ENCODE data around the gene NTM. TPM values are rescaled to one million over a fixed set of nuclear protein-coding genes. Genes with fewer than 3 reads are reported as not detected.

NTM gene
- total and polyA plus RNA-seq, 9 donors: 0.16 to 8.5 (median 0.55) TPM; not detected in 3

DNA sequence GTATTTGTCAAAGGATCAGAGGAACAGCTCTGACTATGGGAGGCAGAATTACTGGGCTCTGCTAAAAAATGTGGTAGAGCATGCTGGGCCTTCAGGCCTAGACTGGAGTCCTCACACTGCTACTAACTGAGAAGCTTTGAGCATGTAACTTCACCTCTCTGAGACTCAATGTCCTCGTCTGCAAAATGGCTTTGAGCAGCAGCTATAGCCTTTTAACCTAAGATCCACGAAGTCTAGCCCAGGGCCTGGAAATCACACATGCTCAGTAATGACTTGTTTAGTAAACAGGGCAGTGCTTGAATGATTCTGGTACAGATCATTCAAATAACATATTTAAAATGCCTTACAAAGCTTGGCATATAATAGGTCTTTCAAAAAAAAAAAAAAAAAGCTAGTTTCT, 221.7 kb downstream of the NTM start:
- no peaks in the 10 kb centered on the region for H3K27me3 ChIP-seq
- H3K36me3 ChIP-seq: no peaks in the 10 kb centered on the region
- no peak overlapping the region for H3K27ac ChIP-seq
- H3K4me3 ChIP-seq: no peak overlapping the region
- TF ChIP-seq, protein P1, sequence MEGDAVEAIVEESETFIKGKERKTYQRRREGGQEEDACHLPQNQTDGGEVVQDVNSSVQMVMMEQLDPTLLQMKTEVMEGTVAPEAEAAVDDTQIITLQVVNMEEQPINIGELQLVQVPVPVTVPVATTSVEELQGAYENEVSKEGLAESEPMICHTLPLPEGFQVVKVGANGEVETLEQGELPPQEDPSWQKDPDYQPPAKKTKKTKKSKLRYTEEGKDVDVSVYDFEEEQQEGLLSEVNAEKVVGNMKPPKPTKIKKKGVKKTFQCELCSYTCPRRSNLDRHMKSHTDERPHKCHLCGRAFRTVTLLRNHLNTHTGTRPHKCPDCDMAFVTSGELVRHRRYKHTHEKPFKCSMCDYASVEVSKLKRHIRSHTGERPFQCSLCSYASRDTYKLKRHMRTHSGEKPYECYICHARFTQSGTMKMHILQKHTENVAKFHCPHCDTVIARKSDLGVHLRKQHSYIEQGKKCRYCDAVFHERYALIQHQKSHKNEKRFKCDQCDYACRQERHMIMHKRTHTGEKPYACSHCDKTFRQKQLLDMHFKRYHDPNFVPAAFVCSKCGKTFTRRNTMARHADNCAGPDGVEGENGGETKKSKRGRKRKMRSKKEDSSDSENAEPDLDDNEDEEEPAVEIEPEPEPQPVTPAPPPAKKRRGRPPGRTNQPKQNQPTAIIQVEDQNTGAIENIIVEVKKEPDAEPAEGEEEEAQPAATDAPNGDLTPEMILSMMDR (IDR thresholded peaks at IDR 0.05): no peak
- no peak for TF ChIP-seq POLR2A (IDR thresholded peaks at IDR 0.05)
- no peak for TF ChIP-seq EP300 (IDR thresholded peaks at IDR 0.05)
- H3K4me1 ChIP-seq (ENCODE audit: insufficient read depth): no peaks in the 10 kb centered on the region
- intact Hi-C loops (cut with DNase I): no loop called here
- DNase-seq: no peak
- no peaks in the 10 kb centered on the region for H3K9me3 ChIP-seq
- 74 to 89% (median 82%) methylated on average over 2 of the region's 2 CpGs for WGBS, 3 donors

DNA sequence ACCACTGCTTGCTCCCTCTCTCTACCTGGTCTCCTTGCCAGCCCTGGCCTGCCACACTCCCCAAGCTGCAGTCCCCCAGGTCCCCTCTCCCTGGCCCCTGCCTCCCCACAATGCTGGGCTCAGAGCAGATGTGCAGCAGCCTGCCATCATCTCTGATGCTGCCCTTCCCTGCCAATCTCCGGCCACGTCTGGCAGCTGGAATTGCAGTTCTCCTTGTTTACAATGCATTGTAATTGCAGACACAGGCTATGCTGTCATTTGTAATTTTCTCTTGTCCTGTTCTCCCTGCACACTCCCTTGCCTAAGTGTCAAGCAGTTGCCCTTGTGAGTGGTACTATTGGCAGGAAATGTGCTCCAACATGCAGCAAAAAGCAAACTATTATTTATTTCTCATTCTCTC, 222.3 kb downstream of the NTM start:
- no peaks in the 10 kb centered on the region for H3K9me3 ChIP-seq
- no peak overlapping the region for H3K4me3 ChIP-seq
- TF ChIP-seq, protein P1 (IDR thresholded peaks at IDR 0.05): no peak
- TF ChIP-seq EP300 (IDR thresholded peaks at IDR 0.05) (no peak), POLR2A (IDR thresholded peaks at IDR 0.05) (no peak)
- no peaks in the 10 kb centered on the region for H3K27me3 ChIP-seq
- no peak overlapping the region for H3K27ac ChIP-seq
- H3K36me3 ChIP-seq: no peaks in the 10 kb centered on the region
- intact Hi-C loops (cut with DNase I): no loop called here
- WGBS, 3 donors: 64 to 78% (median 78%) methylated on average over 2 of the region's 2 CpGs
- H3K4me1 ChIP-seq (ENCODE audit: insufficient read depth): no peaks in the 10 kb centered on the region
- no peak for DNase-seq

DNA sequence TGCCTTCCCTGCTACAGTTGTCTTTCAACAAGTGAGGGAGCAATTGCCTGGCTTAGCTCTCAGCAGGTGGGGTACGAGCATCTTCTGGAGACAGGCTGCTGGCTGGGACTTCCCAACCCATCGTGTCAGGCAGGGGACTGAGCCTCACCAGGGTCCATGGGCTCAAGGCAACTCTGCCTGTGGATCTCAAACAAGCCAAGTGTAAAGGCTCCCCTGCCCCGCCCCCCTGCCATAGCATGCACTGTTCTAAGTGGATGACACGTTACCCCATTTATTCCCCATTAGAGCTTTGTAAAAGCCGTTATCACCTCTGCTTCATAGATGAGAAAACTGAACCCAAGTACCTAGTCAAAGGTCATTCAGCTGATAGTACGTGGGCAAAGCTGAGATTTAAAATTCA, 222.9 kb downstream of the NTM start:
- TF ChIP-seq POLR2A (IDR thresholded peaks at IDR 0.05) (no peak), EP300 (IDR thresholded peaks at IDR 0.05) (no peak)
- TF ChIP-seq, protein P1 (IDR thresholded peaks at IDR 0.05): no peak

DNA sequence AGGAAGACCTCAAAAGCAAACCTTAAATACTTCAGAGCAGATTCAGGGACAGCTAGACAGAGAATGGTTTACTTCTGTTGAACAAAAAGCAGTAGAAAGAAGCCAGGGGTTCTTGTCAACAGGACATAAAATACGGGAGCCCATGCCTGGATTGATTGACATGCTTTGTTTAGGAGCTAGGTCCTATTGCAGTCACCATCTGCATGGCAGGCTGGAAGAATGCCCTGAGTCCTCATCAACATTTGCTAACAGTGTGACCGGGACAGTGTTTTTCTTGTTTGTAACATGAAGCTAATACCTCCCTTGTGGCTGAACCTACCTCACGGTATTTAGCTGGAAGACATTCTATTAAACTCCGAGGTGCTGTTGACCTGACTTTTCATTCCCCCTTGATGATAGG, 225.4 kb downstream of the NTM start:
- Histone ChIP-seq H3K4me1 (ENCODE audit: insufficient read depth) (no peaks in the 10 kb centered on the region), H3K36me3 (no peaks in the 10 kb centered on the region), H3K27me3 (no peaks in the 10 kb centered on the region), H3K27ac (no peak overlapping the region), H3K4me3 (no peak overlapping the region), H3K9me3 (no peaks in the 10 kb centered on the region)
- DNase-seq: no peak
- TF ChIP-seq POLR2A (IDR thresholded peaks at IDR 0.05): no peak
- TF ChIP-seq EP300 (IDR thresholded peaks at IDR 0.05): no peak
- TF ChIP-seq, protein P1 (IDR thresholded peaks at IDR 0.05): no peak
- WGBS, 3 donors: 86 to 93% (median 86%) methylated on average over 4 of the region's 4 CpGs
- intact Hi-C loops (cut with DNase I): no loop called here

More for the DNA sequence above, 222.9 kb downstream of the NTM start:
- Histone ChIP-seq H3K4me1 (ENCODE audit: insufficient read depth) (no peaks in the 10 kb centered on the region), H3K27ac (no peak overlapping the region), H3K27me3 (no peaks in the 10 kb centered on the region), H3K36me3 (no peaks in the 10 kb centered on the region), H3K9me3 (no peaks in the 10 kb centered on the region), H3K4me3 (no peak overlapping the region)
- intact Hi-C loops (cut with DNase I): no loop called here
- no peak for DNase-seq
- 67 to 83% (median 67%) methylated on average over 6 of the region's 6 CpGs for WGBS, 3 donors
